ENCODE data around the gene EML4.

GRCh38 chr2:42178335-42178734 lies 9.2 kb downstream of the EML4 start:
- TF ChIP-seq, protein P1, sequence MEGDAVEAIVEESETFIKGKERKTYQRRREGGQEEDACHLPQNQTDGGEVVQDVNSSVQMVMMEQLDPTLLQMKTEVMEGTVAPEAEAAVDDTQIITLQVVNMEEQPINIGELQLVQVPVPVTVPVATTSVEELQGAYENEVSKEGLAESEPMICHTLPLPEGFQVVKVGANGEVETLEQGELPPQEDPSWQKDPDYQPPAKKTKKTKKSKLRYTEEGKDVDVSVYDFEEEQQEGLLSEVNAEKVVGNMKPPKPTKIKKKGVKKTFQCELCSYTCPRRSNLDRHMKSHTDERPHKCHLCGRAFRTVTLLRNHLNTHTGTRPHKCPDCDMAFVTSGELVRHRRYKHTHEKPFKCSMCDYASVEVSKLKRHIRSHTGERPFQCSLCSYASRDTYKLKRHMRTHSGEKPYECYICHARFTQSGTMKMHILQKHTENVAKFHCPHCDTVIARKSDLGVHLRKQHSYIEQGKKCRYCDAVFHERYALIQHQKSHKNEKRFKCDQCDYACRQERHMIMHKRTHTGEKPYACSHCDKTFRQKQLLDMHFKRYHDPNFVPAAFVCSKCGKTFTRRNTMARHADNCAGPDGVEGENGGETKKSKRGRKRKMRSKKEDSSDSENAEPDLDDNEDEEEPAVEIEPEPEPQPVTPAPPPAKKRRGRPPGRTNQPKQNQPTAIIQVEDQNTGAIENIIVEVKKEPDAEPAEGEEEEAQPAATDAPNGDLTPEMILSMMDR (IDR thresholded peaks at IDR 0.05) = no peak
- no peak for TF ChIP-seq POLR2A (IDR thresholded peaks at IDR 0.05)

Measured in adrenal gland (tissue), 5 donors.